ENCODE measurements around the gene ABCC6. TPM values are rescaled to one million over a fixed set of nuclear protein-coding genes. Genes with fewer than 3 reads are reported as not detected.

ABCC6 gene
- total RNA-seq, 1 experiment from 2014 or later, result 1.1 TPM

DNA sequence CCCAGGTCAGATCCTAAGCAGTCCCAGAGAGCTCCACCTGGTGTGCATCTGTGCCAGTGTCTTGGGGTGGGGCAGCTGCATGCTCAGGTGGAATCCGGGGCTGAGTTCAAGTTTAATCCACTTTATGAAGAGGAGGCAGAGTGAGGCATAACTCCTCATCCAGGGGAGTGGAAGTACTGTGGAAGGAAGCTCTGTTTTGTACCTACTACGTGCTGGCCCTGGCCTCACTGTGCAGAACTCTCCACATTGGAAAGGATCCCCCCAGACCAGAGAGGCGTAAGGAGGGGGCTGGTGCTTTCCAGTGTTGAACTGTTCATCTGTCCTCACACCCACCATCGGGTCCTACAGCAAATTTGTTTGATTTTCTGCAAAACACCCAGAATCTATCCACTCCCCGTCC is 78.0 kb downstream of the ABCC6 start:
- no peak overlapping the region for H3T11ph ChIP-seq (ENCODE audit: low read length)
- H3K79me2 ChIP-seq (ENCODE audit: insufficient read depth, low read length), result no peaks in the 10 kb centered on the region
- H3K9me3 Mint-ChIP-seq, result no peaks in the 10 kb centered on the region
- H4K8ac ChIP-seq (replicated peaks; ENCODE audit: insufficient read length, low read depth, low read length), result no peak overlapping the region
- no peak overlapping the region for H3K56ac ChIP-seq (ENCODE audit: insufficient read length, low read depth, low read length)
- no peak overlapping the region for H3K27ac ChIP-seq (ENCODE audit: insufficient read length, low read depth, low read length)
- no peak overlapping the region for H2BK5ac ChIP-seq (ENCODE audit: insufficient read length, low read length)
- H2BK15ac ChIP-seq (ENCODE audit: low read depth, low read length), result no peak overlapping the region
- no peaks in the 10 kb centered on the region for H3K23me2 ChIP-seq (ENCODE audit: insufficient read length, low read depth, low read length, poor library complexity, severe bottlenecking)
- peaks cover 1% of the 10 kb centered on the region; the same call in 1 of the 2 replicates for H3K27me3 Mint-ChIP-seq (ENCODE audit: low read depth)
- H4K20me1 ChIP-seq (ENCODE audit: control insufficient read depth, insufficient read depth, insufficient read length), result no peaks in the 10 kb centered on the region
- no peak overlapping the region for H2BK20ac ChIP-seq (ENCODE audit: low read depth, low read length, poor library complexity, severe bottlenecking)
- TF ChIP-seq, protein P1, sequence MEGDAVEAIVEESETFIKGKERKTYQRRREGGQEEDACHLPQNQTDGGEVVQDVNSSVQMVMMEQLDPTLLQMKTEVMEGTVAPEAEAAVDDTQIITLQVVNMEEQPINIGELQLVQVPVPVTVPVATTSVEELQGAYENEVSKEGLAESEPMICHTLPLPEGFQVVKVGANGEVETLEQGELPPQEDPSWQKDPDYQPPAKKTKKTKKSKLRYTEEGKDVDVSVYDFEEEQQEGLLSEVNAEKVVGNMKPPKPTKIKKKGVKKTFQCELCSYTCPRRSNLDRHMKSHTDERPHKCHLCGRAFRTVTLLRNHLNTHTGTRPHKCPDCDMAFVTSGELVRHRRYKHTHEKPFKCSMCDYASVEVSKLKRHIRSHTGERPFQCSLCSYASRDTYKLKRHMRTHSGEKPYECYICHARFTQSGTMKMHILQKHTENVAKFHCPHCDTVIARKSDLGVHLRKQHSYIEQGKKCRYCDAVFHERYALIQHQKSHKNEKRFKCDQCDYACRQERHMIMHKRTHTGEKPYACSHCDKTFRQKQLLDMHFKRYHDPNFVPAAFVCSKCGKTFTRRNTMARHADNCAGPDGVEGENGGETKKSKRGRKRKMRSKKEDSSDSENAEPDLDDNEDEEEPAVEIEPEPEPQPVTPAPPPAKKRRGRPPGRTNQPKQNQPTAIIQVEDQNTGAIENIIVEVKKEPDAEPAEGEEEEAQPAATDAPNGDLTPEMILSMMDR (conservative IDR thresholded peaks at IDR 0.05), result peak; percentile 23; the same call in 2 of the 3 replicates
- H2AK5ac ChIP-seq (ENCODE audit: insufficient read length, low read length), result no peak overlapping the region
- no peak overlapping the region for H2BK120ac ChIP-seq (ENCODE audit: low read depth, low read length, poor library complexity, severe bottlenecking)
- no peaks in the 10 kb centered on the region for H3K27me3 ChIP-seq (ENCODE audit: insufficient read depth, low read length)
- no peak overlapping the region for H3K4me3 Mint-ChIP-seq
- no peak overlapping the region for H3K4ac ChIP-seq (ENCODE audit: low read depth, low read length)
- H4K5ac ChIP-seq (ENCODE audit: insufficient read length, low read depth, low read length), result no peak overlapping the region
- no peak overlapping the region for H4K91ac ChIP-seq (ENCODE audit: insufficient read length, low read depth, low read length)
- H3K4me1 ChIP-seq (ENCODE audit: insufficient read depth, low read length), result no peaks in the 10 kb centered on the region
- no peak overlapping the region for H3K9ac ChIP-seq (ENCODE audit: extremely low read depth, insufficient read length, low read length)
- H3K79me1 ChIP-seq (ENCODE audit: insufficient read depth, low read depth, low read length, poor library complexity, severe bottlenecking), result no peaks in the 10 kb centered on the region
- DNase-seq, result no peak
- H2BK12ac ChIP-seq (ENCODE audit: insufficient read length, low read depth, low read length), result no peak overlapping the region
- H3K36me3 Mint-ChIP-seq (ENCODE audit: insufficient read depth in 1 of 3, low read depth in 3 of 3), result peaks cover 17 to 44% (median 36%) of the 10 kb centered on the region in 3 experiments; a peak in 6 of 7 replicates
- H3K27ac Mint-ChIP-seq, result no peak overlapping the region; a peak in 1 of 7 replicates
- no peak overlapping the region for H3K18ac ChIP-seq (ENCODE audit: insufficient read length, low read depth, low read length)
- no peak overlapping the region for H3K23ac ChIP-seq (ENCODE audit: insufficient read length, low read depth, low read length)
- H2AFZ ChIP-seq (ENCODE audit: low read length), result no peak overlapping the region
- no peak overlapping the region for H3K4me2 ChIP-seq (ENCODE audit: insufficient read depth, insufficient read length, low read length)
- H3K9me3 ChIP-seq (ENCODE audit: control insufficient read depth, low read depth, low read length), result no peaks in the 10 kb centered on the region
- peaks cover 13 to 21% of the 10 kb centered on the region in 2 experiments for H3K4me1 Mint-ChIP-seq
- H3K14ac ChIP-seq (ENCODE audit: insufficient read depth, low read length), result no peak overlapping the region
- no CpG with 5 or more reads among the region's 5 CpGs for WGBS (ENCODE audit: extremely low coverage, insufficient read length, low lambda C conversion rate)
